H1 (cell line): Measurements from ENCODE around the gene VGLL4. TPM values are rescaled to one million over a fixed set of nuclear protein-coding genes. Genes with fewer than 3 reads are reported as not detected.

ENCODE experiments used
- CTCF ChIA-PET: fragments of 300-600 bp; sonication (Branson Sonifier 250); formaldehyde crosslinking; loops from one replicate; lab custom pipeline; 2021; ENCODE audit not compliant: partially characterized antibody; lab: Charles Lee
- POLR2A ChIA-PET: fragments of 300-600 bp; sonication (Branson Sonifier 250); formaldehyde crosslinking; loops from one replicate; lab custom pipeline; 2021; ENCODE audit warnings: inconsistent platforms; ENCODE audit not compliant: partially characterized antibody; lab: Charles Lee
- DNase-seq, 2 experiments: peaks; one replicate each; pipeline versions ENCODE4 v3.0.0 to v3.0.0-alpha.2; 2010 to 2022; ENCODE audit warnings: low spot score in 2 of 2, low read depth in 1 of 2, mixed read lengths in 1 of 2
- FAIRE-seq: peaks from 2 replicates; lab custom pipeline; 2011; peaks lifted over from hg19 to GRCh38; lab: Jason Lieb, UNC
- H2AFZ ChIP-seq: 2 replicates; pipeline ENCODE4 v1.8.1; 2012; ENCODE audit warnings: low read length, inconsistent platforms
- H2AK5ac ChIP-seq: 2 replicates; pipeline ENCODE4 v1.6.1; 2013; ENCODE audit warnings: low read depth, low read length
- H2BK120ac ChIP-seq: replicated peaks from 2 replicates; pipeline ENCODE3; 2013; ENCODE audit warnings: low read depth, low read length, inconsistent platforms
- H2BK12ac ChIP-seq: 2 replicates; pipeline ENCODE4 v1.6.1; 2013; ENCODE audit warnings: low read depth, low read length
- H2BK15ac ChIP-seq: 2 replicates; pipeline ENCODE4 v1.6.1; 2013; ENCODE audit warnings: low read length
- H2BK20ac ChIP-seq: 2 replicates; pipeline ENCODE4 v1.6.1; 2013; ENCODE audit warnings: low read length
- H2BK5ac ChIP-seq: 2 replicates; pipeline ENCODE4 v1.6.1; 2013; ENCODE audit warnings: low read depth, low read length
- H3K14ac ChIP-seq: 2 replicates; pipeline ENCODE4 v1.6.1; 2013; ENCODE audit warnings: inconsistent platforms; ENCODE audit not compliant: insufficient read length
- H3K18ac ChIP-seq: 2 replicates; pipeline ENCODE4 v1.6.1; 2013; ENCODE audit warnings: low read length; ENCODE audit errors: extremely low read depth
- H3K23ac ChIP-seq: 2 replicates; pipeline ENCODE4 v1.6.1; 2013; ENCODE audit warnings: inconsistent platforms; ENCODE audit not compliant: insufficient read length
- H3K23me2 ChIP-seq: 2 replicates; pipeline ENCODE4 v1.6.1; 2013; ENCODE audit warnings: low read depth, low read length
- H3K27ac ChIP-seq: 2 replicates; pipeline ENCODE4 v1.6.1; 2011; ENCODE audit warnings: low read depth, low read length, inconsistent platforms
- H3K27me3 ChIP-seq, 4 experiments: replicated peaks in 1 of 4; 1 replicate in 1 of 4; 2 replicates in 3 of 4; pipeline versions ENCODE4 v1.6.1 to v1.8.1; 2011 to 2013; ENCODE audit warnings: low read length in 3 of 4, mild to moderate bottlenecking in 3 of 4, inconsistent platforms in 2 of 4, mixed read lengths in 2 of 4, moderate library complexity in 1 of 4; ENCODE audit not compliant: control insufficient read depth in 3 of 4, insufficient read depth in 3 of 4; ENCODE audit errors: extremely low read depth in 1 of 4
- H3K36me3 ChIP-seq, 4 experiments: 2 replicates each; pipeline versions ENCODE4 v1.6.1 to v1.8.1; 2011 to 2013; ENCODE audit warnings: mild to moderate bottlenecking in 4 of 4, low read length in 3 of 4, moderate library complexity in 2 of 4, control low read depth in 1 of 4, inconsistent platforms in 1 of 4; ENCODE audit not compliant: insufficient read depth in 4 of 4, control insufficient read depth in 2 of 4
- H3K4ac ChIP-seq: replicated peaks from 2 replicates; pipeline ENCODE3; 2013; ENCODE audit warnings: low read length, low read depth, mixed read lengths, inconsistent platforms; ENCODE audit not compliant: insufficient read length
- H3K4me1 ChIP-seq, 4 experiments: replicated peaks in 1 of 4; 1 replicate in 1 of 4; 2 replicates in 3 of 4; pipeline versions ENCODE4 v1.6.1 to v1.8.1; 2011 to 2013; ENCODE audit warnings: low read length in 3 of 4, inconsistent platforms in 2 of 4, mixed read lengths in 1 of 4; ENCODE audit not compliant: insufficient read depth in 4 of 4, control insufficient read depth in 3 of 4
- H3K4me2 ChIP-seq, 2 experiments: 2 replicates each; pipeline versions ENCODE4 v1.6.1 to v1.8.1; 2011 to 2013; ENCODE audit warnings: low read depth in 2 of 2, low read length in 2 of 2, control low read depth in 1 of 2, inconsistent platforms in 1 of 2, mild to moderate bottlenecking in 1 of 2; ENCODE audit not compliant: insufficient read depth in 1 of 2
- H3K4me3 ChIP-seq, 4 experiments: fragments of 200-600, 300-600 bp in 1 of 4; sonication (generic), shearing (Covaris generic), sonication (Bioruptor Twin) in 1 of 4; 2 replicates each; pipeline versions ENCODE4 v1.5.1 to v1.8.1; 2011 to 2016; ENCODE audit warnings: low read length in 4 of 4, low read depth in 3 of 4, control low read depth in 2 of 4, inconsistent platforms in 2 of 4, mild to moderate bottlenecking in 2 of 4, mixed read lengths in 1 of 4, moderate library complexity in 1 of 4; ENCODE audit not compliant: insufficient read depth in 2 of 4; ENCODE audit errors: extremely low read depth in 1 of 4
- H3K56ac ChIP-seq: replicated peaks from 2 replicates; pipeline ENCODE3; 2013; ENCODE audit warnings: low read depth, mild to moderate bottlenecking, mixed read lengths, low read length, inconsistent platforms; ENCODE audit not compliant: insufficient read length
- H3K79me1 ChIP-seq: 2 replicates; pipeline ENCODE4 v1.6.1; 2013; ENCODE audit warnings: low read depth, low read length, control low read depth
- H3K79me2 ChIP-seq, 2 experiments: 2 replicates each; pipeline versions ENCODE4 v1.6.1 to v1.8.1; 2012 to 2013; ENCODE audit warnings: low read length in 2 of 2, mild to moderate bottlenecking in 2 of 2, inconsistent platforms in 1 of 2; ENCODE audit not compliant: insufficient read depth in 2 of 2, control insufficient read depth in 1 of 2
- H3K9ac ChIP-seq, 4 experiments: replicated peaks in 1 of 4; 1 replicate in 1 of 4; 2 replicates in 3 of 4; pipeline versions ENCODE4 v1.6.1 to v1.8.1; 2011 to 2013; ENCODE audit warnings: low read depth in 3 of 4, low read length in 3 of 4, control low read depth in 2 of 4, mild to moderate bottlenecking in 2 of 4, moderate library complexity in 2 of 4, inconsistent platforms in 1 of 4; ENCODE audit errors: extremely low read depth in 1 of 4
- H3K9me3 ChIP-seq, 2 experiments: 2 replicates each; pipeline versions ENCODE4 v1.6.1 to v1.8.1; 2012 to 2013; ENCODE audit warnings: mild to moderate bottlenecking in 2 of 2, moderate library complexity in 2 of 2, control low read depth in 1 of 2, inconsistent platforms in 1 of 2, low read depth in 1 of 2, low read length in 1 of 2, mixed read lengths in 1 of 2; ENCODE audit not compliant: insufficient read depth in 2 of 2
- H4K20me1 ChIP-seq, 2 experiments: replicated peaks in 1 of 2; 2 replicates each; pipeline versions ENCODE3 to v1.8.1; 2011 to 2013; ENCODE audit warnings: inconsistent platforms in 2 of 2, low read length in 2 of 2, mild to moderate bottlenecking in 1 of 2; ENCODE audit not compliant: insufficient read depth in 2 of 2, control insufficient read depth in 1 of 2
- H4K5ac ChIP-seq: 2 replicates; pipeline ENCODE4 v1.6.1; 2013; ENCODE audit warnings: low read length, low read depth, mixed read lengths, inconsistent platforms; ENCODE audit not compliant: insufficient read length
- H4K8ac ChIP-seq: 2 replicates; pipeline ENCODE4 v1.8.0; 2013; ENCODE audit warnings: mild to moderate bottlenecking, moderate library complexity, low read length, inconsistent platforms; ENCODE audit not compliant: insufficient read depth; ENCODE audit errors: extremely low read depth
- H4K91ac ChIP-seq: replicated peaks from 2 replicates; pipeline ENCODE3; 2013; ENCODE audit warnings: low read length, mixed read lengths, inconsistent platforms; ENCODE audit not compliant: insufficient read length
- TAF7 ChIP-seq: optimal IDR thresholded peaks from 2 replicates; pipeline ENCODE3; 2011; ENCODE audit warnings: low read depth, mild to moderate bottlenecking, inconsistent platforms, low read length, moderate library complexity, borderline replicate concordance
- USF2 ChIP-seq: IDR thresholded peaks from 2 replicates; pipeline ENCODE4 v1.6.1; 2011; ENCODE audit warnings: low read length, improper control_type of control experiment
- WGBS, 2 experiments: shearing (Covaris generic) in 1 of 2; methylation state at CpG; one replicate each; pipeline versions ENCODE4 v1.1.6 to v1.1.7; 2013 to 2015; ENCODE audit warnings: low lambda C conversion rate in 2 of 2, mixed read lengths in 2 of 2, inconsistent platforms in 1 of 2, low coverage in 1 of 2, missing lambda C conversion rate in 1 of 2; ENCODE audit not compliant: insufficient replicate concordance in 2 of 2, insufficient coverage in 1 of 2, insufficient read length in 1 of 2; ENCODE audit errors: extremely low coverage in 1 of 2, missing lambda C conversion rate in 1 of 2; 5-methylcytosine and 5-hydroxymethylcytosine counted together
- polyA plus RNA-seq, 7 experiments: library from polyadenylated mRNA; depleted of rRNA in 3 of 7; stranded (reverse) in 5 of 7; unstranded in 2 of 7; fragments of >200 nt in 5 of 7; fragments of 200-250 nt in 2 of 7; gene quantifications; 1 replicate in 5 of 7; 2 replicates in 1 of 7; 4 replicates in 1 of 7; pipeline versions ENCODE4 v1.2.1 to v1.2.3, GENCODE V29; 2011 to 2013; ENCODE audit warnings: missing spikeins in 2 of 7, mixed read lengths in 2 of 7
- total RNA-seq: library from RNA; stranded (reverse); fragmentation: NEBNext Ultra II Directional; extraction: Animal tissue kit (Norgen Biotek cat#: 25700); gene quantifications from 2 replicates; pipeline ENCODE4 v1.2.1, GENCODE V29; 2021

VGLL4 gene
- total and polyA plus RNA-seq, 2 of the 8 experiments (the other 6 are each of a cell fraction or from before 2014, with no cell fraction given), result 45.1 to 50.0 TPM

- Histone ChIP-seq H3K9me3 (no peaks in the 10 kb centered on the region), H4K5ac (peak overlapping the region; percentile 79), H4K20me1 (peaks cover under 1 to 7% of the 10 kb centered on the region in 2 experiments), H4K8ac (no peak overlapping the region), H2AFZ (no peak overlapping the region), H3K4me1 (peaks cover 5 to 18% (median 10%) of the 10 kb centered on the region in 4 experiments; a peak in 6 of 7 replicates), H2BK5ac (peak overlapping the region; percentile 79; the same call in 1 of the 2 replicates), H3K4me2 (peak overlapping the region; percentile 66 to 77), H3K79me2 (peaks cover 3 to 88% of the 10 kb centered on the region in 2 experiments), H3K36me3 (no peaks in the 10 kb centered on the region), H2AK5ac (peak overlapping the region; percentile 28; the same call in 1 of the 2 replicates), H3K56ac (no peak overlapping the region), H3K23me2 (0 out of 2 replicates have a peak, but pooled peaks cover 3% of the 10 kb centered on the region), H2BK12ac (0 out of 2 replicates have a peak overlapping the region, but pooled peaks have one; percentile 60), H2BK120ac (peak overlapping the region; percentile 60), H3K4me3 (peak overlapping the region; percentile 25 to 57 (median 40)), H3K27me3 (no peaks in the 10 kb centered on the region), H3K14ac (no peak overlapping the region), H3K79me1 (peaks cover 8% of the 10 kb centered on the region), H3K4ac (peak overlapping the region; percentile 22), H2BK20ac (no peak overlapping the region), H3K9ac (peak overlapping the region in 3 of 4 experiments; percentile 1 to 61 (median 49); a peak in 4 of 7 replicates), H3K23ac (no peak overlapping the region), H4K91ac (peak overlapping the region; percentile 83)
- WGBS, 2 experiments, result 72% methylated on average over 16 of the region's 16 CpGs; no CpG with 5 or more reads in 1 of the 2 experiments
- POLR2A ChIA-PET, result interaction anchor here (1.8 kb wide), 1 partner anchor 10 kb away, joined by 4 read pairs; no protein-coding TSS in a partner anchor
- FAIRE-seq, result no peak
- peak; percentile 42; the same call in 1 of the 2 replicates for TF ChIP-seq USF2
- no peak for TF ChIP-seq TAF7
- TF ChIP-seq, all 59 proteins: peak for 1
- H3K27ac ChIP-seq, result peak overlapping the region; percentile 38
- H3K18ac ChIP-seq, result peak overlapping the region; percentile 92
- DNase-seq, result no peak
- no peak overlapping the region for H2BK15ac ChIP-seq
- CTCF ChIA-PET, result interaction anchor here (0.6 to 1.9 kb wide), 2 partner anchors 9 to 222 kb away, joined by 6 to 7 read pairs; no protein-coding TSS in a partner anchor
Measured at GRCh38 chr3:11581237-11582190, 62.2 kb downstream of the VGLL4 start.
